NB4 (cell line): ENCODE results near the gene TMEM164.

Experiments
- MYC ChIP-seq: IDR thresholded peaks from 2 replicates; pipeline ENCODE4 v1.6.1; 2011; ENCODE audit warnings: low read depth, low read length
- POLR2A ChIP-seq: IDR thresholded peaks from 2 replicates; pipeline ENCODE4 v1.6.1; 2011; ENCODE audit warnings: mild to moderate bottlenecking; ENCODE audit not compliant: insufficient read length; ENCODE audit errors: extremely low read depth
- TF ChIP-seq, protein P1 (sequence below): IDR thresholded peaks from one replicate; pipeline ENCODE4 v1.5.1; 2012; ENCODE audit warnings: low read depth, low read length

- TF ChIP-seq POLR2A (no peak), MYC (no peak)
- TF ChIP-seq, protein P1, sequence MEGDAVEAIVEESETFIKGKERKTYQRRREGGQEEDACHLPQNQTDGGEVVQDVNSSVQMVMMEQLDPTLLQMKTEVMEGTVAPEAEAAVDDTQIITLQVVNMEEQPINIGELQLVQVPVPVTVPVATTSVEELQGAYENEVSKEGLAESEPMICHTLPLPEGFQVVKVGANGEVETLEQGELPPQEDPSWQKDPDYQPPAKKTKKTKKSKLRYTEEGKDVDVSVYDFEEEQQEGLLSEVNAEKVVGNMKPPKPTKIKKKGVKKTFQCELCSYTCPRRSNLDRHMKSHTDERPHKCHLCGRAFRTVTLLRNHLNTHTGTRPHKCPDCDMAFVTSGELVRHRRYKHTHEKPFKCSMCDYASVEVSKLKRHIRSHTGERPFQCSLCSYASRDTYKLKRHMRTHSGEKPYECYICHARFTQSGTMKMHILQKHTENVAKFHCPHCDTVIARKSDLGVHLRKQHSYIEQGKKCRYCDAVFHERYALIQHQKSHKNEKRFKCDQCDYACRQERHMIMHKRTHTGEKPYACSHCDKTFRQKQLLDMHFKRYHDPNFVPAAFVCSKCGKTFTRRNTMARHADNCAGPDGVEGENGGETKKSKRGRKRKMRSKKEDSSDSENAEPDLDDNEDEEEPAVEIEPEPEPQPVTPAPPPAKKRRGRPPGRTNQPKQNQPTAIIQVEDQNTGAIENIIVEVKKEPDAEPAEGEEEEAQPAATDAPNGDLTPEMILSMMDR, result no peak
These were observed 222.2 kb downstream of the TMEM164 start for GRCh38 chrX:110224926-110225617.
